Calu3 (cell line): ENCODE results near the gene TXNL1. TPM values are rescaled to one million over a fixed set of nuclear protein-coding genes. Genes with fewer than 3 reads are reported as not detected.

Experiments
- BruUV-seq: library from RNA; stranded (reverse); fragments of 400-500 nt; replicated peaks from 2 replicates; lab custom pipeline; 2021; lab: Mats Ljungman, UMichigan
- CTCF ChIA-PET: fragments of 300-600 bp; sonication (Branson Sonifier 250); formaldehyde crosslinking; loops from one replicate; lab custom pipeline; 2022; ENCODE audit warnings: antibody characterized with exemption; lab: Charles Lee
- DNase-seq: peaks from one replicate; pipeline ENCODE4 v3.0.0; 2022
- H3K27ac Mint-ChIP-seq: one replicate; pipeline ENCODE4 v1.8.0; 2022; ENCODE audit warnings: mixed read lengths; ENCODE audit not compliant: unreplicated experiment
- H3K27me3 Mint-ChIP-seq: one replicate; pipeline ENCODE4 v1.8.0; 2022; ENCODE audit warnings: mixed read lengths; ENCODE audit not compliant: unreplicated experiment
- H3K36me3 Mint-ChIP-seq: one replicate; pipeline ENCODE4 v1.8.0; 2022; ENCODE audit warnings: mild to moderate bottlenecking, moderate library complexity, mixed read lengths; ENCODE audit not compliant: insufficient read depth, unreplicated experiment
- H3K4me1 Mint-ChIP-seq: one replicate; pipeline ENCODE4 v1.8.0; 2022; ENCODE audit warnings: mild to moderate bottlenecking, low read depth, mixed read lengths; ENCODE audit not compliant: unreplicated experiment
- H3K4me3 Mint-ChIP-seq: one replicate; pipeline ENCODE4 v1.8.0; 2022; ENCODE audit warnings: mild to moderate bottlenecking, low read depth, moderate library complexity, mixed read lengths; ENCODE audit not compliant: unreplicated experiment
- H3K9me3 Mint-ChIP-seq: one replicate; pipeline ENCODE4 v1.8.0; 2022; ENCODE audit warnings: low read depth, mixed read lengths; ENCODE audit not compliant: unreplicated experiment
- CTCF ChIP-seq: fragments of 200-600 bp; IDR thresholded peaks from one replicate; pipeline ENCODE4 v1.8.0; 2022; ENCODE audit warnings: antibody characterized with exemption; ENCODE audit not compliant: unreplicated experiment
- intact Hi-C: fragments of 100-400 bp; cut with micrococcal nuclease; formaldehyde crosslinking; loops from one replicate; pipeline ENCODE4 v1.10.0; 2022; ENCODE audit not compliant: unreplicated experiment
- total RNA-seq: library from RNA; stranded (reverse); gene quantifications from 2 replicates; pipeline ENCODE4 v1.2.3, GENCODE V29; 2022

TXNL1 gene
- total RNA-seq, 1 experiment from 2014 or later: 98.1 TPM

- H3K36me3 Mint-ChIP-seq: no peaks in the 10 kb centered on the region
- BruUV-seq: no TSS peak
- no peaks in the 10 kb centered on the region for H3K4me1 Mint-ChIP-seq
- H3K9me3 Mint-ChIP-seq: no peaks in the 10 kb centered on the region
- no peaks in the 10 kb centered on the region for H3K27me3 Mint-ChIP-seq
- no peak overlapping the region for H3K4me3 Mint-ChIP-seq
- CTCF ChIA-PET: no interaction called here
- no peak overlapping the region for H3K27ac Mint-ChIP-seq
- intact Hi-C loops: no loop called here
- no peak for DNase-seq
- no peak for TF ChIP-seq CTCF
Observed at GRCh38 chr18:56672981-56673380, 34.6 kb upstream of the TXNL1 start.

GRCh38 chr18:56672391-56672790 is 34.0 kb upstream of the TXNL1 start:
- CTCF ChIA-PET: no interaction called here
- no peaks in the 10 kb centered on the region for H3K9me3 Mint-ChIP-seq
- H3K27ac Mint-ChIP-seq: no peak overlapping the region
- no peak for DNase-seq
- no peaks in the 10 kb centered on the region for H3K36me3 Mint-ChIP-seq
- H3K27me3 Mint-ChIP-seq: no peaks in the 10 kb centered on the region
- H3K4me1 Mint-ChIP-seq: no peaks in the 10 kb centered on the region
- TF ChIP-seq CTCF: no peak
- intact Hi-C loops: no loop called here
- H3K4me3 Mint-ChIP-seq: no peak overlapping the region
- BruUV-seq: no TSS peak

- H3K27me3 Mint-ChIP-seq: no peaks in the 10 kb centered on the region
- H3K36me3 Mint-ChIP-seq: no peaks in the 10 kb centered on the region
- no peak overlapping the region for H3K27ac Mint-ChIP-seq
- no peaks in the 10 kb centered on the region for H3K4me1 Mint-ChIP-seq
- BruUV-seq: no TSS peak
- CTCF ChIA-PET: interaction anchor here (0.6 kb wide), 1 partner anchor 658 kb away, joined by 3 read pairs; no protein-coding TSS in a partner anchor
- H3K4me3 Mint-ChIP-seq: no peak overlapping the region
- TF ChIP-seq CTCF: no peak
- H3K9me3 Mint-ChIP-seq: no peaks in the 10 kb centered on the region
- intact Hi-C loops: no loop called here
- DNase-seq: no peak
Observed at GRCh38 chr18:56662902-56663301, 24.5 kb upstream of the TXNL1 start.

- H3K36me3 Mint-ChIP-seq: no peaks in the 10 kb centered on the region
- intact Hi-C loops: no loop called here
- no peak overlapping the region for H3K4me3 Mint-ChIP-seq
- H3K27ac Mint-ChIP-seq: no peak overlapping the region
- no TSS peak for BruUV-seq
- no peaks in the 10 kb centered on the region for H3K4me1 Mint-ChIP-seq
- H3K27me3 Mint-ChIP-seq: no peaks in the 10 kb centered on the region
- CTCF ChIA-PET: interaction anchor here (0.6 kb wide), 1 partner anchor 658 kb away, joined by 3 read pairs; no protein-coding TSS in a partner anchor
- TF ChIP-seq CTCF: no peak
- H3K9me3 Mint-ChIP-seq: no peaks in the 10 kb centered on the region
- no peak for DNase-seq
Observed at GRCh38 chr18:56662502-56662901, 24.1 kb upstream of the TXNL1 start.
